ENCODE results near the gene SF3A1. TPM values are rescaled to one million over a fixed set of nuclear protein-coding genes. Genes with fewer than 3 reads are reported as not detected.

The SF3A1 gene
- total and polyA plus RNA-seq, 4 donors: 19.6 to 41.6 (median 23.9) TPM

- Histone ChIP-seq H3K36me3 (ENCODE audit: control insufficient read depth in 4 of 4, insufficient read depth in 3 of 4, low read depth in 1 of 4, low read length in 3 of 4) (peaks cover 14 to 29% (median 22%) of the 10 kb centered on the region in 4 donors), H3K9me3 (ENCODE audit: control insufficient read depth in 4 of 4, low read length in 3 of 4) (no peaks in the 10 kb centered on the region), H3K27ac (ENCODE audit: low read depth in 1 of 2, low read length in 2 of 2) (no peak overlapping the region), H3K4me1 (ENCODE audit: control insufficient read depth in 4 of 4, insufficient read depth in 4 of 4, low read length in 3 of 4) (peaks cover 6 to 32% (median 26%) of the 10 kb centered on the region in 4 donors), H3K9ac (ENCODE audit: low read depth in 1 of 2, low read length in 2 of 2) (no peak overlapping the region), H3K4me3 (ENCODE audit: low read depth in 1 of 3, low read length in 3 of 3) (no peak overlapping the region), H3K27me3 (ENCODE audit: control insufficient read depth in 4 of 4, insufficient read depth in 4 of 4, low read length in 3 of 4) (no peaks in the 10 kb centered on the region)
- TF ChIP-seq, protein P1, sequence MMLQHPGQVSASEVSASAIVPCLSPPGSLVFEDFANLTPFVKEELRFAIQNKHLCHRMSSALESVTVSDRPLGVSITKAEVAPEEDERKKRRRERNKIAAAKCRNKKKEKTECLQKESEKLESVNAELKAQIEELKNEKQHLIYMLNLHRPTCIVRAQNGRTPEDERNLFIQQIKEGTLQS (IDR thresholded peaks at IDR 0.05): no peak
- TF ChIP-seq EGR1 (IDR thresholded peaks at IDR 0.05; ENCODE audit: low read depth in 2 of 2): no peak
- no peak for DNase-seq (ENCODE audit: low spot score)
- WGBS: 86% methylated on average over 5 of the region's 5 CpGs
Observed at GRCh38 chr22:30354644-30355043, 2.0 kb downstream of the SF3A1 start.

DNA sequence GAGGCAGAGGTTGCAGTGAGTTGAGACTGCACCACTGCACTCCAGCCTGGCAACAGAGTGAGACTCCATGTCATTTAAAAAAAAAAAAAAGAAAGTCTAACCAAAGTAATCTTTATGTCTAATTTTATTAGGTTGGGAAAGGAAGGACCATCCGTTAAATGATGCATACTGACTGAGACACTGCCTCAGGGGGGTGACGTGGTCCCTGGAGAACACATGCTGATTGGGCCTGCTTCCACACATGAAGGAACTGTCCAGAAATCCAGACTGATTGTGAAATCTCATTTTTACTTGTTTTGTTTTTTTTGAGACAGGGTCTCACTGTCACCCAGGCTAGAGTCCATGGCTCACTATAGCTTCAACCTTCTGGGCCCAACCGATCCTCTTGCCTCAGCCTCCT lies 5.5 kb downstream of the SF3A1 start:
- Histone ChIP-seq H3K9ac (ENCODE audit: low read depth in 1 of 2, low read length in 2 of 2) (no peak overlapping the region), H3K4me3 (ENCODE audit: low read depth in 1 of 3, low read length in 3 of 3) (no peak overlapping the region), H3K9me3 (ENCODE audit: control insufficient read depth in 4 of 4, low read length in 3 of 4) (no peaks in the 10 kb centered on the region), H3K27me3 (ENCODE audit: control insufficient read depth in 4 of 4, insufficient read depth in 4 of 4, low read length in 3 of 4) (no peaks in the 10 kb centered on the region), H3K27ac (ENCODE audit: low read depth in 1 of 2, low read length in 2 of 2) (no peak overlapping the region), H3K36me3 (ENCODE audit: control insufficient read depth in 4 of 4, insufficient read depth in 3 of 4, low read depth in 1 of 4, low read length in 3 of 4) (peaks cover 18 to 54% (median 36%) of the 10 kb centered on the region in 4 donors), H3K4me1 (ENCODE audit: control insufficient read depth in 4 of 4, insufficient read depth in 4 of 4, low read length in 3 of 4) (peaks cover 6 to 27% (median 22%) of the 10 kb centered on the region in 4 donors)
- 95% methylated on average over 3 of the region's 3 CpGs for WGBS
- no peak for TF ChIP-seq FOXA2 (IDR thresholded peaks at IDR 0.05)
- no peak for TF ChIP-seq SP1 (IDR thresholded peaks at IDR 0.05)
- no peak for TF ChIP-seq RAD21 (IDR thresholded peaks at IDR 0.05)
- DNase-seq (ENCODE audit: low spot score): no peak

- WGBS: 79% methylated on average over 4 of the region's 4 CpGs
- no peak overlapping the region for H3K9ac ChIP-seq (ENCODE audit: low read depth in 1 of 2, low read length in 2 of 2)
Observed at GRCh38 chr22:30348809-30349208, 7.9 kb downstream of the SF3A1 start.

DNA sequence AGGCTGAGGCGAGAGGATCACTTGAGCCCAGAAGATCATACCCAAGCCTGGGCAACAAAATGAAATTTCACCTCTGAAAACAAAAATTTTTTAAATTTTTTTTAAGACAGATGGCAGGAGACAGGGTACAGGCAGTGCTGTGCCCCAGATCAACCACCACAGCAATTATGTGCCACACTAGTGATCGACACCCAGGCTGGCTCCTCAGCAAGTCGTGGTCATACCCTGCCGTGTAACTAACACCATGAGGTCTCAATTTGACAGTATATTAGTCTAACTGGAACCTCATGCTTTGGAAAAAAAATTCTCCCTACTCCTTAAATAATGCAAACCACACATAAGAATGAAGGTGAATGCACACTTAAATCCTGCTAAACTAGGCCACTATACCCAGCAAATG lies 8.3 kb downstream of the SF3A1 start:
- DNase-seq (ENCODE audit: low spot score): no peak
- WGBS: 90% methylated on average over 4 of the region's 4 CpGs
- peaks cover 34 to 82% (median 63%) of the 10 kb centered on the region in 4 donors for H3K36me3 ChIP-seq (ENCODE audit: control insufficient read depth in 4 of 4, insufficient read depth in 3 of 4, low read depth in 1 of 4, low read length in 3 of 4)
- no peaks in the 10 kb centered on the region for H3K9me3 ChIP-seq (ENCODE audit: control insufficient read depth in 4 of 4, low read length in 3 of 4)
- TF ChIP-seq JUND (IDR thresholded peaks at IDR 0.05): no peak
- H3K9ac ChIP-seq (ENCODE audit: low read depth in 1 of 2, low read length in 2 of 2): no peak overlapping the region
- H3K4me3 ChIP-seq (ENCODE audit: low read depth in 1 of 3, low read length in 3 of 3): no peak overlapping the region
- H3K4me1 ChIP-seq (ENCODE audit: control insufficient read depth in 4 of 4, insufficient read depth in 4 of 4, low read length in 3 of 4): no peaks in the 10 kb centered on the region
- no peaks in the 10 kb centered on the region for H3K27me3 ChIP-seq (ENCODE audit: control insufficient read depth in 4 of 4, insufficient read depth in 4 of 4, low read length in 3 of 4)
- H3K27ac ChIP-seq (ENCODE audit: low read depth in 1 of 2, low read length in 2 of 2): no peak overlapping the region

More at GRCh38 chr22:30348809-30349208, 7.9 kb downstream of the SF3A1 start:
- Histone ChIP-seq H3K4me3 (ENCODE audit: low read depth in 1 of 3, low read length in 3 of 3) (no peak overlapping the region), H3K27ac (ENCODE audit: low read depth in 1 of 2, low read length in 2 of 2) (no peak overlapping the region), H3K4me1 (ENCODE audit: control insufficient read depth in 4 of 4, insufficient read depth in 4 of 4, low read length in 3 of 4) (peaks cover 0 to 3% (median 1%) of the 10 kb centered on the region in 4 donors), H3K36me3 (ENCODE audit: control insufficient read depth in 4 of 4, insufficient read depth in 3 of 4, low read depth in 1 of 4, low read length in 3 of 4) (peaks cover 34 to 78% (median 59%) of the 10 kb centered on the region in 4 donors), H3K9me3 (ENCODE audit: control insufficient read depth in 4 of 4, low read length in 3 of 4) (no peaks in the 10 kb centered on the region), H3K27me3 (ENCODE audit: control insufficient read depth in 4 of 4, insufficient read depth in 4 of 4, low read length in 3 of 4) (no peaks in the 10 kb centered on the region)
- TF ChIP-seq SP1 (IDR thresholded peaks at IDR 0.05) (no peak), RXRA (IDR thresholded peaks at IDR 0.05) (no peak)
- TF ChIP-seq, protein P2, sequence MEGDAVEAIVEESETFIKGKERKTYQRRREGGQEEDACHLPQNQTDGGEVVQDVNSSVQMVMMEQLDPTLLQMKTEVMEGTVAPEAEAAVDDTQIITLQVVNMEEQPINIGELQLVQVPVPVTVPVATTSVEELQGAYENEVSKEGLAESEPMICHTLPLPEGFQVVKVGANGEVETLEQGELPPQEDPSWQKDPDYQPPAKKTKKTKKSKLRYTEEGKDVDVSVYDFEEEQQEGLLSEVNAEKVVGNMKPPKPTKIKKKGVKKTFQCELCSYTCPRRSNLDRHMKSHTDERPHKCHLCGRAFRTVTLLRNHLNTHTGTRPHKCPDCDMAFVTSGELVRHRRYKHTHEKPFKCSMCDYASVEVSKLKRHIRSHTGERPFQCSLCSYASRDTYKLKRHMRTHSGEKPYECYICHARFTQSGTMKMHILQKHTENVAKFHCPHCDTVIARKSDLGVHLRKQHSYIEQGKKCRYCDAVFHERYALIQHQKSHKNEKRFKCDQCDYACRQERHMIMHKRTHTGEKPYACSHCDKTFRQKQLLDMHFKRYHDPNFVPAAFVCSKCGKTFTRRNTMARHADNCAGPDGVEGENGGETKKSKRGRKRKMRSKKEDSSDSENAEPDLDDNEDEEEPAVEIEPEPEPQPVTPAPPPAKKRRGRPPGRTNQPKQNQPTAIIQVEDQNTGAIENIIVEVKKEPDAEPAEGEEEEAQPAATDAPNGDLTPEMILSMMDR (IDR thresholded peaks at IDR 0.05; ENCODE audit: low read depth, low read length, missing input control): no peak
- no peak for DNase-seq (ENCODE audit: low spot score)

Data from liver (tissue), 9 donors.